ENCODE measurements around the gene C1orf210.

Gene C1orf210

DNA sequence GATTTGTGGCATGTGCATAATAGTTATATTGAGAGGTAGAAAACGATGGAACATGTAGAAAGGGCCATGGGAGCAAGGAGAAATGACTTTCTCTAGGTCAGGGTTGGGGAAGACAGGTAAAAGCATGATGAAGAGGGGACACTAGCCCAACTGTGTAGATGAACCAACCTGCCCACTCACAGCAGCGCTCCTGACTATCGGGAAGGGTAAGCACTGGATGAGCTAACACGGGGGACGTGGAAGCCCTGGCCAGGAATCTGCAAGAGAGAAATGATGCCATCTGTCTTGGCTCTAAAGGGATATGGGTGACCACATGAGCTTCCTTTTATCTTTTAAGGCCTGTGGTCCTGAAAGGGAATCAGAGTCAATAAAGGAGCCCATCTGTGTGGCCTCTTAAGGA is 51.8 kb downstream of the C1orf210 start:
- TF ChIP-seq, protein P1, sequence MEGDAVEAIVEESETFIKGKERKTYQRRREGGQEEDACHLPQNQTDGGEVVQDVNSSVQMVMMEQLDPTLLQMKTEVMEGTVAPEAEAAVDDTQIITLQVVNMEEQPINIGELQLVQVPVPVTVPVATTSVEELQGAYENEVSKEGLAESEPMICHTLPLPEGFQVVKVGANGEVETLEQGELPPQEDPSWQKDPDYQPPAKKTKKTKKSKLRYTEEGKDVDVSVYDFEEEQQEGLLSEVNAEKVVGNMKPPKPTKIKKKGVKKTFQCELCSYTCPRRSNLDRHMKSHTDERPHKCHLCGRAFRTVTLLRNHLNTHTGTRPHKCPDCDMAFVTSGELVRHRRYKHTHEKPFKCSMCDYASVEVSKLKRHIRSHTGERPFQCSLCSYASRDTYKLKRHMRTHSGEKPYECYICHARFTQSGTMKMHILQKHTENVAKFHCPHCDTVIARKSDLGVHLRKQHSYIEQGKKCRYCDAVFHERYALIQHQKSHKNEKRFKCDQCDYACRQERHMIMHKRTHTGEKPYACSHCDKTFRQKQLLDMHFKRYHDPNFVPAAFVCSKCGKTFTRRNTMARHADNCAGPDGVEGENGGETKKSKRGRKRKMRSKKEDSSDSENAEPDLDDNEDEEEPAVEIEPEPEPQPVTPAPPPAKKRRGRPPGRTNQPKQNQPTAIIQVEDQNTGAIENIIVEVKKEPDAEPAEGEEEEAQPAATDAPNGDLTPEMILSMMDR (IDR thresholded peaks at IDR 0.05; ENCODE audit: insufficient read depth, low read depth, low read length, missing control alignments): no peak
- DNase-seq (ENCODE audit: low read depth): no peak
- H3K4me3 ChIP-seq (ENCODE audit: low read depth, low read length): no peak overlapping the region

DNA sequence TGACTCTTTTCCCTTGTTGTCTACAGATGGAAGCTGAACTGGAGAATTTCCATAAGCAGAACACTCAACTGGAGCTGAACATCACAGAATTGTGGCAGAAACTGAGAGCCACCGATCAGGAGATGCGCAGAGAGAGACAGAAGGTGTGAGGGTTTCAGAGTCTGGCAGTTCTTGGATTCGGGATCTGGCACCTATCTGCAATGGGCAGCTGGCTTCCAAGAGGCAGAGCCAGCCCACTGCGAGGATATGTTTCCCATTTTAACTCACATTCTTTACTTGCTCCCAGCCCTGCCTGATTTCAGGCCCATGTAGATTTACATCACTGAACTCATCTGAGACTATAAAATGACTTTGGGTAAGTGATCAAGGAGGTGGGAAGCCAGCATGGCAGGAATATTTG is 52.9 kb downstream of the C1orf210 start:
- TF ChIP-seq, protein P1 (IDR thresholded peaks at IDR 0.05; ENCODE audit: insufficient read depth, low read depth, low read length, missing control alignments): no peak
- H3K4me3 ChIP-seq (ENCODE audit: low read depth, low read length): no peak overlapping the region
- no peak for DNase-seq (ENCODE audit: low read depth)

DNA sequence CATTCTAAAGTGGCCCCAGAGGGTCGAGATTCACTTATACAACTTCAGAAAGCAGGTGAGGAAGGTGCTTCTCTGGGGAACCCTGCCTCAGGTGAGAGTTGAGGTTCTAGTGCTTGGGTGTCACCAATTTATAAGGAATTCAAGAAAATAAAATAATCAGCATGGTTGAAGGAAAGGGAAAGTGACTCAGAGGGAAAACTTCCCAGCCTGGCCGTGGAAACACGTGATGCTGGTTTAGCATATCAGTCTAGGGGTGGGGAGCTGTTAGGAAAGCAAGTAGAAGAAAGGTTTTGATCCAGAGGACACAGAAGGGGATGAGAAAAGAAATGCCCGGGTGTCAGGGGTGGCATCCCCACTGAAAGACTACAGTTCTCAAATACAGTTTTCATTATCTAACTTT is 53.3 kb downstream of the C1orf210 start:
- TF ChIP-seq, protein P1 (IDR thresholded peaks at IDR 0.05; ENCODE audit: insufficient read depth, low read depth, low read length, missing control alignments): no peak
- no peak for DNase-seq (ENCODE audit: low read depth)
- no peak overlapping the region for H3K4me3 ChIP-seq (ENCODE audit: low read depth, low read length)
